ENCODE data around the gene ERICH3.
"Not testable (repeated sequence)": the region's sequence is repeated elsewhere in the genome, so short reads cannot be mapped to it uniquely, and the experiment has no call there.

DNA sequence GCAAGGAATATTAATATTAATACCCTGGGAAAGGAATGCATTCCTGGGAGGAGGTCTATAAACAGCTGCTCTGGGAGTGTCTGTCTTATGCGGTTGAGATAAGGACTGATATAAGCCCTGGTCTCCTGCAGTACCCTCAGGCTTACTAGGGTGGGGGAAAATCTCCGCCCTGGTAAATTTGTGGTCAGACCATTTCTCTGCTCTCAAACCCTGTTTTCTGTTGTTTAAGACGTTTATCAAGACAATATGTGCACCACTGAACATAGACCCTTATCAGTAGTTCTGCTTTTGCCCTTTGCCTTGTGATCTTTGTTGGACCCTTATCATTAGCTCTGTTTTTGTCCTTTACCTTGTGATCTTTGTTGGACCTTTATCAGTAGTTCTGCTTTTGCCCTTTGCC, 2.7 kb downstream of the ERICH3 start:
- TF ChIP-seq, protein P1, sequence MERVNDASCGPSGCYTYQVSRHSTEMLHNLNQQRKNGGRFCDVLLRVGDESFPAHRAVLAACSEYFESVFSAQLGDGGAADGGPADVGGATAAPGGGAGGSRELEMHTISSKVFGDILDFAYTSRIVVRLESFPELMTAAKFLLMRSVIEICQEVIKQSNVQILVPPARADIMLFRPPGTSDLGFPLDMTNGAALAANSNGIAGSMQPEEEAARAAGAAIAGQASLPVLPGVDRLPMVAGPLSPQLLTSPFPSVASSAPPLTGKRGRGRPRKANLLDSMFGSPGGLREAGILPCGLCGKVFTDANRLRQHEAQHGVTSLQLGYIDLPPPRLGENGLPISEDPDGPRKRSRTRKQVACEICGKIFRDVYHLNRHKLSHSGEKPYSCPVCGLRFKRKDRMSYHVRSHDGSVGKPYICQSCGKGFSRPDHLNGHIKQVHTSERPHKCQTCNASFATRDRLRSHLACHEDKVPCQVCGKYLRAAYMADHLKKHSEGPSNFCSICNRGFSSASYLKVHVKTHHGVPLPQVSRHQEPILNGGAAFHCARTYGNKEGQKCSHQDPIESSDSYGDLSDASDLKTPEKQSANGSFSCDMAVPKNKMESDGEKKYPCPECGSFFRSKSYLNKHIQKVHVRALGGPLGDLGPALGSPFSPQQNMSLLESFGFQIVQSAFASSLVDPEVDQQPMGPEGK (CRISPR knock-in tag; IDR thresholded peaks at IDR 0.05; ENCODE audit: borderline replicate concordance), result not testable (repeated sequence)
- not testable (repeated sequence) for TF ChIP-seq ISL1 (CRISPR knock-in tag; IDR thresholded peaks at IDR 0.05); GLIS3 (CRISPR knock-in tag; IDR thresholded peaks at IDR 0.05); ARNTL (CRISPR knock-in tag; IDR thresholded peaks at IDR 0.05; ENCODE audit: borderline replicate concordance, low read depth); ZFP3 (CRISPR knock-in tag; IDR thresholded peaks at IDR 0.05); PPARA (CRISPR knock-in tag; IDR thresholded peaks at IDR 0.05; ENCODE audit: borderline replicate concordance); ZC3H10 (CRISPR knock-in tag; IDR thresholded peaks at IDR 0.05); ZNF565 (CRISPR knock-in tag; conservative IDR thresholded peaks at IDR 0.05; ENCODE audit: low read depth); ZNF8 (CRISPR knock-in tag; IDR thresholded peaks at IDR 0.05); RARB (CRISPR knock-in tag; IDR thresholded peaks at IDR 0.05); SNAI2 (CRISPR knock-in tag; IDR thresholded peaks at IDR 0.05); ESRRG (CRISPR knock-in tag; IDR thresholded peaks at IDR 0.05); CSDC2 (CRISPR knock-in tag; IDR thresholded peaks at IDR 0.05)
- TF ChIP-seq, protein P2, sequence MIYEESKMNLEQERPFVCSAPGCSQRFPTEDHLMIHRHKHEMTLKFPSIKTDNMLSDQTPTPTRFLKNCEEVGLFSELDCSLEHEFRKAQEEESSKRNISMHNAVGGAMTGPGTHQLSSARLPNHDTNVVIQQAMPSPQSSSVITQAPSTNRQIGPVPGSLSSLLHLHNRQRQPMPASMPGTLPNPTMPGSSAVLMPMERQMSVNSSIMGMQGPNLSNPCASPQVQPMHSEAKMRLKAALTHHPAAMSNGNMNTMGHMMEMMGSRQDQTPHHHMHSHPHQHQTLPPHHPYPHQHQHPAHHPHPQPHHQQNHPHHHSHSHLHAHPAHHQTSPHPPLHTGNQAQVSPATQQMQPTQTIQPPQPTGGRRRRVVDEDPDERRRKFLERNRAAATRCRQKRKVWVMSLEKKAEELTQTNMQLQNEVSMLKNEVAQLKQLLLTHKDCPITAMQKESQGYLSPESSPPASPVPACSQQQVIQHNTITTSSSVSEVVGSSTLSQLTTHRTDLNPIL (CRISPR knock-in tag; IDR thresholded peaks at IDR 0.05; ENCODE audit: low read depth), result not testable (repeated sequence)
